ENCODE measurements around the gene CEP76.

Gene CEP76

DNA sequence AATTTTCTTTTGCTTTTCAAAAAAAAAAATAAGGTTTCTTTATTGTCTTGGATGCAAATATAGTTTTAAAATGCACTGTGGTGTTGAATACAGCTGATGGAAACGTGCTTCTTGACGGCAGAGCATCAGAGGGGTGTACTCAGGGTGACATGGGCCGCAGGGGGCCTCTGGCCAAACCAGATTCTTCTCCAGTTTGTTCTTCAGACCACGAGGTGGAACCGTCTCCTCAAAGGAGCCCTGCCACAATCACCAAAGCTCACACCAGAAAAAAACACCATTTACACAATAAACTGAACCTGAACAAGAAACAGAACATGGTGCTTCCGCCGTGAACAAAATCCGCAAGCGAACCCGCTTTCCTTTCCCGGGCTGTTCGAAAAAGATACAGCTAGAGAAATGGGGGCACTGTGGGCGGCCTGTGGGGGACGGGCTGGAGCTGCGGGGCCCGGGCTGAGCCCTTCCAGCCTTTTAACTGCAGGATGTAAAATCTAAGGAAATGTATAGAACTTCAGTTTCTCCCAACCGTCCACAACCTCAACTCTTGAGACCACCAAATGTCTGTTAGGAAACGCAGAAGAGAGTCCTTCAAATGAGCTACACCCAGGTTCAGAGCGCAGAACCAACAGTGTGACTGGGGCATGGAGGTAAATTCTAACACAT, 34.9 kb upstream of the CEP76 start:
- TF ChIP-seq, protein P1, sequence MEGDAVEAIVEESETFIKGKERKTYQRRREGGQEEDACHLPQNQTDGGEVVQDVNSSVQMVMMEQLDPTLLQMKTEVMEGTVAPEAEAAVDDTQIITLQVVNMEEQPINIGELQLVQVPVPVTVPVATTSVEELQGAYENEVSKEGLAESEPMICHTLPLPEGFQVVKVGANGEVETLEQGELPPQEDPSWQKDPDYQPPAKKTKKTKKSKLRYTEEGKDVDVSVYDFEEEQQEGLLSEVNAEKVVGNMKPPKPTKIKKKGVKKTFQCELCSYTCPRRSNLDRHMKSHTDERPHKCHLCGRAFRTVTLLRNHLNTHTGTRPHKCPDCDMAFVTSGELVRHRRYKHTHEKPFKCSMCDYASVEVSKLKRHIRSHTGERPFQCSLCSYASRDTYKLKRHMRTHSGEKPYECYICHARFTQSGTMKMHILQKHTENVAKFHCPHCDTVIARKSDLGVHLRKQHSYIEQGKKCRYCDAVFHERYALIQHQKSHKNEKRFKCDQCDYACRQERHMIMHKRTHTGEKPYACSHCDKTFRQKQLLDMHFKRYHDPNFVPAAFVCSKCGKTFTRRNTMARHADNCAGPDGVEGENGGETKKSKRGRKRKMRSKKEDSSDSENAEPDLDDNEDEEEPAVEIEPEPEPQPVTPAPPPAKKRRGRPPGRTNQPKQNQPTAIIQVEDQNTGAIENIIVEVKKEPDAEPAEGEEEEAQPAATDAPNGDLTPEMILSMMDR (IDR thresholded peaks at IDR 0.05; ENCODE audit: low read depth, low read length): no peak
- DNase-seq (ENCODE audit: low read depth in 2 of 2): no peak
- H3K4me3 ChIP-seq (replicated peaks in 1 of 2; ENCODE audit: low read depth in 2 of 2, low read length in 2 of 2): no peak overlapping the region

DNA sequence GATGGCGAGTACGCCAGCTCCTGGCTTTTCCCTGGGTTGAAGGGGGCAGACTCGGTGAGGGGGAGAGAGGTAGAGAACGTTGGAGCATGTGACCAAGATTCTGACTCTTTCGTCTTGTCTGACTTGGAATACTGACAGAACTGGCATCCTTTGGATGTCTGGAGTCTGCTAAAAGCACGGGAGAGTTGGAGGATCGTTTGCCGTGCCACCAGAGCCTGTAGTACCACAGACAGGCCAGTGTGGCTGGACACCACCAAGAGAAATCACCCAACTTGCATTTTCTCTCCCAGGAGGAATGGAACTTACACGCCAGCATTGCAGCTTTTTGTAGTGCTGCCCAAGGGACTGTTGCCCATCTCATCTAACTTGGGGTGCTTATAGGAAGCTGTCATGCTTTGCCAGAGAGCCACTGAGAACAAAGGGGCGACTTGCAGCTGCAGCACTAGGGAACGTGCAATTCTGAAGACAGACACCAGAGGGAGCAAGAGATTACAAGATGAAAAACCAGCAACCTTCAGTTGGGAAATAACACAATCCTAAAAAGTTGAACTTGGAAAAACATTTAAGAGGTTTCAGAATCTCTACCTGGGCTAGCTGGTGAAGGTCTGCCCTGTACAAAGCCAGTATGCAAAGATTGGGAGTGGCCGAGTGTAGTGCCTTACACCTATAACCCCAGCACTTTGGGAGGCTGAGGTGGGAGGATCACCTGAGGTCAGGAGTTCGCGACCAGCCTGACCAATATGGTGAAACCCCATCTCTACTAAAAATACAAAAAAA, 24.4 kb upstream of the CEP76 start:
- TF ChIP-seq, protein P1 (IDR thresholded peaks at IDR 0.05; ENCODE audit: low read depth, low read length): peak; percentile 91
- H3K4me3 ChIP-seq (replicated peaks in 1 of 2; ENCODE audit: low read depth in 2 of 2, low read length in 2 of 2): no peak overlapping the region
- peak; percentile 84 to 89 for DNase-seq (ENCODE audit: low read depth in 2 of 2)

DNA sequence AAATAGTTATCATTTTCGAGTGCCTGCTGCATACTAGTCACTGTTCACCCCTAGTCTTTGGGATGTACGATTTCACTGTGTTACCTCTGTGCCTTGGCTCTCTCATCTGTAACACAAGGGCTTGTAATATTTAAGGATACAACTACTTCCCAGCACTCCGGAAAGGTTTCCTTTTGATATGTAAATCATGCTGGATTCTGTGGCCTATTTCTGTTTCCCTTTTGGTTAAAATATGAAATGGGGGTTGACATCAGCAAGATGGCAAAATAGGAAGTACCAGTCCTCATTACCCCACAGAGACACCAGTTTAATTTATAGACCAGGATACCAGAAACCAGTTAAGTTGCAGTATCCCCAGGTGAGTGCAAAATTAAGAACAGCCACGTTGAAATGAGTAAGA, 23.8 kb upstream of the CEP76 start:
- TF ChIP-seq, protein P1 (IDR thresholded peaks at IDR 0.05; ENCODE audit: low read depth, low read length): no peak
- H3K4me3 ChIP-seq (replicated peaks in 1 of 2; ENCODE audit: low read depth in 2 of 2, low read length in 2 of 2): no peak overlapping the region
- DNase-seq (ENCODE audit: low read depth in 2 of 2): no peak

DNA sequence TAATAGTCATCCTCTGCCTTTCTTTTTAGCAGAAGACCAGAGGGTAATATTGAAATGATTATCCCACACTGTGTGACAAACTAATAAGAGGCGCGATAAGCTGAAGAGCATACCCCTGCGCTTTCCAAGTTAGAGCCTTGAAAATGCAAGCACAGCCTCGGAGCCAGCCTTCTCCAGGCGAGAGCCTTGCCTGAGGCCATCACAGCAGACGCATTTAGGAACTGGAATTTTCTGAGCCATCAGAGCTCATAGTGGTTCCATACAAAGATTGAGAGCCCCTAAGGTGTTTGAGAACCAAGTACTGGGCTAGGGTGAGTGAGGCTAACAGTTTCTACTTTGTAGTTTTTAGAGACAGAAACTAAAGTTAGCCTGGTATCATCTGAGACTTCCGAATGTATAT, 20.2 kb upstream of the CEP76 start:
- H3K4me3 ChIP-seq (replicated peaks in 1 of 2; ENCODE audit: low read depth in 2 of 2, low read length in 2 of 2): no peak overlapping the region
- TF ChIP-seq, protein P1 (IDR thresholded peaks at IDR 0.05; ENCODE audit: low read depth, low read length): no peak

DNA sequence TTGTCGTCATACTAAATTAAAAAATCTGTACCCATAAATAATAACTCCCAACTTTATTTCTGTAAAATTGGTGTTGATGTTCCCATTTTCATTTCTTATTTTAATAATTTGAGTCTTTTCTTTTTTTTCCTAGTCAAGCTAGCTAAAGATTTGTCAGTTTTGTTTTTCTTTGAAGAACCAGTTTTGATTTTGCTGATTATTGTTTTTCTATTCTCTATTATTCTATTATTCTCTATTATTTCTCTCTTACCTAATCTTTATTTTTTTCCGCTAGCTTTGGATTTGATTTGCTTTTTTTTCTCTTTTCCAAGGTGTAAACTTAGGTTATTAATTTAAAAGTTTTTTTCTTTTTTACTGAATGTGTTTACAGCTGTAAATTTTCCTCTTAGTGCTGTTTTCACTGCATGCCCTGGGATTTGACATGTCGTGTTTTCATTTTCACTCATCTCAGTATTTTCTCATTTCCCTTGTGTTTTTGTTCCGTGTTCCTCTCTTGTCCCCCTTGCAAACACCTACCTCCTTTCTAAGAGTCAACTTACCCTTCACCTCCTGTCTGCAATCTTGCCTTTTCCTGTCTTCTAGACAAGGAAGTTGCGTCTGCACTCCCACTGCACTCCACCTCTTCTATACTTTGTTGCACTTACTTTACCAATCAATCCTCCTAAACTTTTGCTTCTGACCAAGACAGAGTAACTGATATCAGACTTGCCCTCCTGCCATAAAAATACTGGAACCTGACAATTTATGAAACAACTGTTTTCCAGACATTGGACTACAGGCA, 19.2 kb upstream of the CEP76 start:
- H3K4me3 ChIP-seq (replicated peaks in 1 of 2; ENCODE audit: low read depth in 2 of 2, low read length in 2 of 2): no peak overlapping the region
- TF ChIP-seq, protein P1 (IDR thresholded peaks at IDR 0.05; ENCODE audit: low read depth, low read length): no peak
- no peak for DNase-seq (ENCODE audit: low read depth in 2 of 2)

More for the DNA sequence above, 20.2 kb upstream of the CEP76 start:
- no peak for DNase-seq (ENCODE audit: low read depth in 2 of 2)

DNA sequence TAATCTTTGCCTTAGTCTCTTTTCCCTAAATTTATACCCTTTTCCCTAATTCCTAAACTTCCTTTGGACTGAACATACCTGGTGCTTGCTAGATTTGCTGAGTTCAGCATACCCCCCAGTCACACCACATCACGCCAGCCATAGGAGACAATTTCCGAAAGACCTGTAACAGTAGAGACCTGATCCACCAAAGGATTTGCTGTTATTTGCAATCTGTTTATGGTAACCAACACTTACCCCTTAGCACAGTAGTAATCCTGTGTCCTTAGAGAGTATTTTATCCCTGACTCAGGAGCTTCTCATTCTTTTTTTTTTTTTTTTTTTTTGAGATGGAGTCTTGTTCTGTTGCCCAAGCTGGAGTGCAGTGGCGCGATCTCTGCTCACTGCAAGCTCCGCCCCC, 8.9 kb upstream of the CEP76 start:
- no peak for DNase-seq (ENCODE audit: low read depth in 2 of 2)
- TF ChIP-seq, protein P1 (IDR thresholded peaks at IDR 0.05; ENCODE audit: low read depth, low read length): no peak
- H3K4me3 ChIP-seq (replicated peaks in 1 of 2; ENCODE audit: low read depth in 2 of 2, low read length in 2 of 2): no peak overlapping the region

Measured in cardiac fibroblast (primary cell).